Cardiac septum (tissue), 1 donor: ENCODE measurements around the gene CASZ1. TPM values are rescaled to one million over a fixed set of nuclear protein-coding genes. Genes with fewer than 3 reads are reported as not detected.
A peak's percentile ranks its signal among the peaks of the same experiment; 100 is the strongest.

ENCODE experiments used
- DNase-seq: peaks from one replicate; pipeline ENCODE4 v3.0.0-alpha.2; 2020; ENCODE audit warnings: low spot score
- intact Hi-C: fragments of 100-400 bp; cut with DNase I; formaldehyde crosslinking; loops from one replicate; pipeline ENCODE4 v1.14.0; 2022
- total RNA-seq: library from RNA; stranded (reverse); fragmentation: NEBNext Ultra II Directional; extraction: Animal tissue kit (Norgen Biotek cat#: 25700); gene quantifications from one replicate; pipeline ENCODE4 v1.2.1, GENCODE V29; 2021
- donor health status: DM: no; HTN: no; CAD: no.

The CASZ1 gene
- total RNA-seq, 1 donor from 2014 or later = 82.0 TPM

GRCh38 chr1:10803971-10804820 is 7.8 kb upstream of the CASZ1 start:
- no peak for DNase-seq
- intact Hi-C loops = no loop called here

- DNase-seq = no peak
- intact Hi-C loops = no loop called here
These were observed 6.7 kb upstream of the CASZ1 start for GRCh38 chr1:10802944-10803715.

- no peak for DNase-seq
- intact Hi-C loops = no loop called here
These were observed 4.3 kb upstream of the CASZ1 start for GRCh38 chr1:10800778-10801177.

- intact Hi-C loops = no loop called here
- no peak for DNase-seq
These were observed 3.3 kb upstream of the CASZ1 start for GRCh38 chr1:10799726-10800125.

- intact Hi-C loops = loop anchor here (1.0 to 2.0 kb wide), 2 partner anchors 67 to 117 kb away; no protein-coding TSS in a partner anchor
- DNase-seq = no peak
These were observed 997 bp downstream of the CASZ1 start for GRCh38 chr1:10795276-10796021.

GRCh38 chr1:10794724-10795275 is 1.6 kb downstream of the CASZ1 start:
- DNase-seq = no peak
- intact Hi-C loops = loop anchor here (1.0 kb wide), 1 partner anchor 72 kb away; no protein-coding TSS in a partner anchor

GRCh38 chr1:10793129-10793651 is 3.3 kb downstream of the CASZ1 start:
- intact Hi-C loops = no loop called here
- no peak for DNase-seq

- DNase-seq = no peak
- intact Hi-C loops = no loop called here
These were observed 5.1 kb downstream of the CASZ1 start for GRCh38 chr1:10791105-10791951.

- intact Hi-C loops = loop anchor here (2.0 to 5.0 kb wide), 3 partner anchors 53 to 263 kb away; no protein-coding TSS in a partner anchor
- no peak for DNase-seq
These were observed 6.4 kb downstream of the CASZ1 start for GRCh38 chr1:10789803-10790702.

- intact Hi-C loops = loop anchor here (2.0 to 5.0 kb wide), 3 partner anchors 52 to 262 kb away; no protein-coding TSS in a partner anchor
- DNase-seq = no peak
These were observed 7.2 kb downstream of the CASZ1 start for GRCh38 chr1:10789047-10789791.

- peak; percentile 89 for DNase-seq
These were observed 7.8 kb downstream of the CASZ1 start for GRCh38 chr1:10788592-10789006.

GRCh38 chr1:10787286-10787685 is 9.2 kb downstream of the CASZ1 start:
- intact Hi-C loops = loop anchor here (5.0 kb wide), 2 partner anchors 50 to 260 kb away; no protein-coding TSS in a partner anchor

More at GRCh38 chr1:10788592-10789006, 7.8 kb downstream of the CASZ1 start:
- intact Hi-C loops = loop anchor here (2.0 to 5.0 kb wide), 3 partner anchors 51 to 261 kb away; no protein-coding TSS in a partner anchor

GRCh38 chr1:10785728-10786638 is 10.5 kb downstream of the CASZ1 start:
- intact Hi-C loops = loop anchor here (5.0 kb wide), 2 partner anchors 49 to 259 kb away; no protein-coding TSS in a partner anchor

More at GRCh38 chr1:10787286-10787685, 9.2 kb downstream of the CASZ1 start:
- no peak for DNase-seq

GRCh38 chr1:10784998-10785727 is 11.3 kb downstream of the CASZ1 start:
- intact Hi-C loops = loop anchor here (5.0 kb wide), 2 partner anchors 48 to 258 kb away; no protein-coding TSS in a partner anchor
- peak; percentile 43 for DNase-seq

More at GRCh38 chr1:10785728-10786638, 10.5 kb downstream of the CASZ1 start:
- DNase-seq = peak; percentile 69
